ENCODE measurements around the gene IARS2. TPM values are rescaled to one million over a fixed set of nuclear protein-coding genes. Genes with fewer than 3 reads are reported as not detected.

IARS2 gene
- total and polyA plus RNA-seq, 7 donors = 21.3 to 57.1 (median 46.3) TPM

DNA sequence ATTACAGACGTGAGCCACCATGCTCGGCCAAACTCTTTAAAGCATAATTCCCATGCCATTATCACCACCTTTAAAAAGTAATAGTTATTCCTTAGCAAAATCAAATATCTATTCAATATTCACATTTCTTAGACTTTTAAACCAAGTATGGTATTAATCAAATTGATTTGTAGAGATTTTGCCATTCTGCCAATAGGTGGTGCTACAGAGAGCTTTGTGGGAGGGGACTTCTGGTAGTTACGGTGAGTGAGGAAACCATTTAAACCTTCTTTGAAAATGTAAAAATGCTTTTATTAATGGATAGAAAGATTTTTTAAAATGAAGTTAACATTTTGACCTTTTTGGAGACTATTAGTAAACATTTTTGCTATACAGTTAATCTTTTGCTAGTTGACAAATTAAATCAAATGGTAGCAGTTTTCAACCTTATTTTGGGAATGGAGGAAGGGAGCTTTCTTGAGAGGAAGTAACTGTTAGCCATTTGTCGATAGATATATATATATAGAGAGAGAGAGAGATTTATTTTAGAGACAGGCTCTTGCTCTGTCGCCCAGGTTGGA is 19.3 kb downstream of the IARS2 start:
- DNase-seq = no peak
- H3K9me3 ChIP-seq = no peaks in the 10 kb centered on the region
- WGBS, 2 donors = 71 to 78% methylated on average over 5 of the region's 5 CpGs
- no peaks in the 10 kb centered on the region for H3K27me3 ChIP-seq
- H3K36me3 ChIP-seq = peaks cover 0 to 82% (median 21%) of the 10 kb centered on the region in 4 donors
- no peak overlapping the region for H3K4me3 ChIP-seq
- intact Hi-C loops (cut with DNase I) = no loop called here
- H3K4me1 ChIP-seq = no peaks in the 10 kb centered on the region
- TF ChIP-seq, protein P1, sequence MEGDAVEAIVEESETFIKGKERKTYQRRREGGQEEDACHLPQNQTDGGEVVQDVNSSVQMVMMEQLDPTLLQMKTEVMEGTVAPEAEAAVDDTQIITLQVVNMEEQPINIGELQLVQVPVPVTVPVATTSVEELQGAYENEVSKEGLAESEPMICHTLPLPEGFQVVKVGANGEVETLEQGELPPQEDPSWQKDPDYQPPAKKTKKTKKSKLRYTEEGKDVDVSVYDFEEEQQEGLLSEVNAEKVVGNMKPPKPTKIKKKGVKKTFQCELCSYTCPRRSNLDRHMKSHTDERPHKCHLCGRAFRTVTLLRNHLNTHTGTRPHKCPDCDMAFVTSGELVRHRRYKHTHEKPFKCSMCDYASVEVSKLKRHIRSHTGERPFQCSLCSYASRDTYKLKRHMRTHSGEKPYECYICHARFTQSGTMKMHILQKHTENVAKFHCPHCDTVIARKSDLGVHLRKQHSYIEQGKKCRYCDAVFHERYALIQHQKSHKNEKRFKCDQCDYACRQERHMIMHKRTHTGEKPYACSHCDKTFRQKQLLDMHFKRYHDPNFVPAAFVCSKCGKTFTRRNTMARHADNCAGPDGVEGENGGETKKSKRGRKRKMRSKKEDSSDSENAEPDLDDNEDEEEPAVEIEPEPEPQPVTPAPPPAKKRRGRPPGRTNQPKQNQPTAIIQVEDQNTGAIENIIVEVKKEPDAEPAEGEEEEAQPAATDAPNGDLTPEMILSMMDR (IDR thresholded peaks at IDR 0.05) = no peak
- no peak for TF ChIP-seq POLR2AphosphoS5 (IDR thresholded peaks at IDR 0.05)
- no peak for TF ChIP-seq EP300 (IDR thresholded peaks at IDR 0.05)
- no peak for TF ChIP-seq POLR2A (IDR thresholded peaks at IDR 0.05)
- no peak overlapping the region for H3K27ac ChIP-seq

DNA sequence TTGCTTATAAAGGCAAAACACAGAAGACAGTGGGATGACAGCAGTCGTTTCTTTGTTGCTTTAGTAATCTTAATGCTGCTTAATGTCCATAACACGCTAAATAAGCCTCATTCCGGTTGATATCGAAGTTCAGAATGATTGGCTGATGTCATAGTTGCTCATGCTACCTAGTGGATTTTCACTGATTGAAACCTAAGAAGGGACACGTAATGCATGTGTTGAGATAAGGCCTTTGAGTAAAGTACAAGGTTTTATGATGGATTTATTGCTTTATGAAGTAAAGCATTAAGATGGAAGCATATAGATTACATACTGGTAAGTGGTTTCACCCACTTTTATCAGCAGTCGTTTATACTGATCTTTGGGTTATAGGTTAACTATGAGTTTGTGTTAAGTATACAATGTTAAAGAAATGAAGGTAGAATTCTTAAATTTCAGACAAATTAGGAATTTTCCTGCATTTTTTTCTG is 25.1 kb downstream of the IARS2 start:
- Histone ChIP-seq H3K4me3 (no peak overlapping the region), H3K4me1 (peaks cover 0 to 4% (median 0%) of the 10 kb centered on the region in 4 donors), H3K36me3 (peaks cover 0 to 34% (median 1%) of the 10 kb centered on the region in 4 donors), H3K27me3 (no peaks in the 10 kb centered on the region), H3K27ac (no peak overlapping the region), H3K9me3 (no peaks in the 10 kb centered on the region)
- TF ChIP-seq, protein P1 (IDR thresholded peaks at IDR 0.05) = no peak
- TF ChIP-seq POLR2A (IDR thresholded peaks at IDR 0.05) (no peak), POLR2AphosphoS5 (IDR thresholded peaks at IDR 0.05) (no peak), EP300 (IDR thresholded peaks at IDR 0.05) (no peak)
- intact Hi-C loops (cut with DNase I) = no loop called here
- WGBS, 2 donors = 18 to 75% methylated on average over 6 of the region's 6 CpGs
- no peak for DNase-seq

DNA sequence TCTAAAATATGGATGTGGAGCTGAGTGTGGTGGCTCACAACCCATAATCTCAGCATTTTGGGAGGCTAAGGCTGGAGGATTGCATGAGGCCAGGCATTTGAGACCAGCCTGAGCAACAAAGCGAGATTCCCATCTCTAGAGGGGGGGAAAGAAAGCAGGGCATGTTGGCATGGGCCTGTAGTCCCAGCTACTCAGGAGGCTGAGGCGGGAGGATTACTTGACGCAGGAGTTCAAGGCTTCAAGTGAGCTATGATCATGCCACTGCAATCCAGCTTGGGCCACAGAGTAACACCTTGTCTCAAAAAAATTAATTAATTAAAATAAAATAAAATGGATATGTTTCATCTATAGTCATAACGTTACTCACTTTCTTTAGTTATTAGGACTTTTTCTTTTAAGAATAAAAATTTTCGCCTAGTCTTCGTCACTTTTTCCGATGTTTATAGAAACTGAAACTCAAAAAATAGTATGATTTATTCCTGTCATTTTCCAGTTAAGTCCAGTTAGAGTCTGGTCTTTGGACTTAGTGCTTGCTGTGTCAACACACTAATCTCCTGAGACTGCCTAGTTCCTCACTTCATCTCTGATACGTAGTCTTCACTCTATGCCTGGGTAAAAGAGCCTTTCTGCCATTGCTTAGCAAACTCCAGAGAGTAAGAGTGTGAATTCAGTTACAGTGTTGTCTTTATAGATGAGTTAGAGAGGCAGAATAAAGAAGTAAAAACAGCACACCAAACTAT is 28.0 kb downstream of the IARS2 start:
- peaks cover 0 to 15% (median 0%) of the 10 kb centered on the region in 4 donors for H3K36me3 ChIP-seq
- TF ChIP-seq EP300 (IDR thresholded peaks at IDR 0.05) (no peak), POLR2AphosphoS5 (IDR thresholded peaks at IDR 0.05) (no peak), POLR2A (IDR thresholded peaks at IDR 0.05) (no peak)
- TF ChIP-seq, protein P1 (IDR thresholded peaks at IDR 0.05) = no peak
- WGBS, 2 donors = 33 to 70% methylated on average over 8 of the region's 8 CpGs
- H3K9me3 ChIP-seq = no peaks in the 10 kb centered on the region
- intact Hi-C loops (cut with DNase I) = no loop called here
- H3K4me1 ChIP-seq = peaks cover 0 to 12% (median 3%) of the 10 kb centered on the region in 4 donors
- H3K4me3 ChIP-seq = no peak overlapping the region
- DNase-seq = no peak
- no peaks in the 10 kb centered on the region for H3K27me3 ChIP-seq
- H3K27ac ChIP-seq = no peak overlapping the region

DNA sequence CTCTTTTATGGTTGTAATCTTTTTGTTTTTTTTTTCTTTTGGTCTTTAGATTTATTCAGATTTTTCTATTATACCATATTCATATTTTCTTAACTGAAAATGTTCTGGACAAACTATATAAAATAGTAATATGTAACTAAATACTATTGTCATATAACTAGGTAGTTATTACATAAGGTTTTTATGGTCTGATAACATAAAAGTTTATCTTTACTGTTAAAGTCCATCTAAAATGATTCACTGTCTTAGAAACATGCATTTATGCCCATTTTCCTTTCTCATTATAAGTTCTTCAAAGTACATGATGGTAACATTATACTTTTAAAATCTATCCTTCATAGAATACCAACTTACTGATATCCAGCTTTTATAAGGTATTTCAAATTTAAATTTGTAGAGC is 29.1 kb downstream of the IARS2 start:
- Histone ChIP-seq H3K4me3 (no peak overlapping the region), H3K9me3 (no peaks in the 10 kb centered on the region), H3K36me3 (peaks cover 0 to 26% (median 2%) of the 10 kb centered on the region in 4 donors), H3K27ac (no peak overlapping the region), H3K27me3 (no peaks in the 10 kb centered on the region), H3K4me1 (peaks cover 0 to 12% (median 3%) of the 10 kb centered on the region in 4 donors)
- TF ChIP-seq POLR2AphosphoS5 (IDR thresholded peaks at IDR 0.05) (no peak), POLR2A (IDR thresholded peaks at IDR 0.05) (no peak), EP300 (IDR thresholded peaks at IDR 0.05) (no peak)
- TF ChIP-seq, protein P1 (IDR thresholded peaks at IDR 0.05) = no peak
- intact Hi-C loops (cut with DNase I) = no loop called here
- no peak for DNase-seq
